DND-41 (cell line): ENCODE measurements around the gene DAW1.

ENCODE experiments used
- EZH2 ChIP-seq: IDR thresholded peaks from 3 replicates; pipeline ENCODE4 v1.6.1; 2012; ENCODE audit warnings: borderline replicate concordance, low read depth, mild to moderate bottlenecking, moderate library complexity, low read length, inconsistent platforms; ENCODE audit not compliant: severe bottlenecking
- TF ChIP-seq, protein P1 (sequence below): IDR thresholded peaks from 2 replicates; pipeline ENCODE4 v1.5.1; 2012; ENCODE audit warnings: borderline replicate concordance, low read length, moderate library complexity, mild to moderate bottlenecking; ENCODE audit not compliant: poor library complexity, severe bottlenecking; ENCODE audit errors: extremely low read depth

DNA sequence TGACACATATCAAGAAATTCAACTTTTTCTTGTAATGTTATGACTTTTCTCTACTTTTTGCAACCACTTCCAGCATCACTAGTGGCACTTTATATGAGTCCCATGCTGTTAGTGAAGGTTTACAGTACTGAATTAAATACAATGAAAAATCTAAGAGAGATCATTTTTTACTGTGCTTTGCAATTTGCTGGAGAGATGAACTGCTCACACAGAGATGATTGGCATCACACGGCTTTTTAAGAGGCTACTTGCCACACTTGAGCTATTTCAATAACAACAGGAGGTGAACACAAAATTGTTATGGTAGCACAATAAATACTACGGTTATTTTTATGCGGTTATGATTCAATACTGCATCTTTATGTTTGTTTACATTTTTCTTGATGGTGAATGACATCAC is 88.9 kb downstream of the DAW1 start:
- TF ChIP-seq, protein P1, sequence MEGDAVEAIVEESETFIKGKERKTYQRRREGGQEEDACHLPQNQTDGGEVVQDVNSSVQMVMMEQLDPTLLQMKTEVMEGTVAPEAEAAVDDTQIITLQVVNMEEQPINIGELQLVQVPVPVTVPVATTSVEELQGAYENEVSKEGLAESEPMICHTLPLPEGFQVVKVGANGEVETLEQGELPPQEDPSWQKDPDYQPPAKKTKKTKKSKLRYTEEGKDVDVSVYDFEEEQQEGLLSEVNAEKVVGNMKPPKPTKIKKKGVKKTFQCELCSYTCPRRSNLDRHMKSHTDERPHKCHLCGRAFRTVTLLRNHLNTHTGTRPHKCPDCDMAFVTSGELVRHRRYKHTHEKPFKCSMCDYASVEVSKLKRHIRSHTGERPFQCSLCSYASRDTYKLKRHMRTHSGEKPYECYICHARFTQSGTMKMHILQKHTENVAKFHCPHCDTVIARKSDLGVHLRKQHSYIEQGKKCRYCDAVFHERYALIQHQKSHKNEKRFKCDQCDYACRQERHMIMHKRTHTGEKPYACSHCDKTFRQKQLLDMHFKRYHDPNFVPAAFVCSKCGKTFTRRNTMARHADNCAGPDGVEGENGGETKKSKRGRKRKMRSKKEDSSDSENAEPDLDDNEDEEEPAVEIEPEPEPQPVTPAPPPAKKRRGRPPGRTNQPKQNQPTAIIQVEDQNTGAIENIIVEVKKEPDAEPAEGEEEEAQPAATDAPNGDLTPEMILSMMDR: no peak
- no peak for TF ChIP-seq EZH2
